OCI-LY3 (cell line): ENCODE data around the gene JMJD8.

ENCODE experiments used
- H2AFZ ChIP-seq: fragments of 200-600, 300-600 bp; shearing (Covaris generic); 2 replicates; pipeline ENCODE4 v1.6.0; 2014; ENCODE audit warnings: antibody characterized with exemption, low read depth, low read length
- H3K27ac ChIP-seq: fragments of 200-600, 300-600 bp; sonication (generic); 2 replicates; pipeline ENCODE4 v1.5.1; 2014; ENCODE audit warnings: mild to moderate bottlenecking, low read length, moderate library complexity, mixed read lengths
- H3K27me3 ChIP-seq: fragments of 200-600, 300-600 bp; sonication (generic); 2 replicates; pipeline ENCODE4 v1.6.1; 2014; ENCODE audit warnings: low read depth, low read length, mixed read lengths
- H3K36me3 ChIP-seq: fragments of 200-600, 300-600 bp; sonication (generic); replicated peaks from 2 replicates; pipeline ENCODE3; 2014; ENCODE audit warnings: low read depth, low read length, mixed read lengths
- H3K4me1 ChIP-seq: fragments of 300-600, 200-600 bp; sonication (generic); 2 replicates; pipeline ENCODE4 v1.6.1; 2014; ENCODE audit warnings: low read length, mixed read lengths
- H3K4me2 ChIP-seq: fragments of 200-600, 300-600 bp; sonication (generic); 2 replicates; pipeline ENCODE4 v1.6.1; 2014; ENCODE audit warnings: low read length, mixed read lengths
- H3K4me3 ChIP-seq: fragments of 300-600, 200-600 bp; sonication (generic); 2 replicates; pipeline ENCODE4 v1.5.1; 2014; ENCODE audit warnings: antibody characterized with exemption, mild to moderate bottlenecking, low read length, moderate library complexity
- H3K79me2 ChIP-seq: fragments of 300-600, 200-600 bp; shearing (Covaris generic); 2 replicates; pipeline ENCODE4 v1.6.1; 2014; ENCODE audit warnings: mild to moderate bottlenecking, low read length, mixed read lengths
- H3K9ac ChIP-seq: fragments of 300-600, 200-600 bp; shearing (Covaris generic); 2 replicates; pipeline ENCODE4 v1.6.0; 2014; ENCODE audit warnings: mild to moderate bottlenecking, low read length, moderate library complexity
- H3K9me3 ChIP-seq: fragments of 200-600, 300-600 bp; shearing (Covaris generic); 2 replicates; pipeline ENCODE4 v1.6.1; 2014; ENCODE audit warnings: low read length, mixed read lengths; ENCODE audit not compliant: insufficient read depth
- H4K20me1 ChIP-seq: fragments of 200-600, 300-600 bp; sonication (generic); 2 replicates; pipeline ENCODE4 v1.6.1; 2016; ENCODE audit warnings: low read length, mixed read lengths; ENCODE audit not compliant: insufficient read depth
- CTCF ChIP-seq: fragments of 200-600, 300-600 bp; sonication (generic); IDR thresholded peaks from 2 replicates; pipeline ENCODE4 v1.5.1; 2014; ENCODE audit warnings: antibody characterized with exemption, low read length, low read depth
- EZH2phosphoT487 ChIP-seq: fragments of 200-600 bp; shearing (Covaris generic); IDR thresholded peaks from 2 replicates; pipeline ENCODE4 v1.6.1; 2018; ENCODE audit warnings: antibody characterized with exemption, mixed run types, low read depth

The JMJD8 gene

GRCh38 chr16:681746-682427 lies 2.2 kb downstream of the JMJD8 start:
- peaks cover 24% of the 10 kb centered on the region for H3K36me3 ChIP-seq
- H4K20me1 ChIP-seq, result 0 out of 2 replicates have a peak, but pooled peaks cover 4% of the 10 kb centered on the region
- peak overlapping the region; percentile 94 for H3K4me2 ChIP-seq
- no peaks in the 10 kb centered on the region for H3K27me3 ChIP-seq
- H3K79me2 ChIP-seq, result peaks cover 37% of the 10 kb centered on the region
- no peak overlapping the region for H3K27ac ChIP-seq
- peaks cover 16% of the 10 kb centered on the region for H3K4me1 ChIP-seq
- H2AFZ ChIP-seq, result no peak overlapping the region
- H3K9ac ChIP-seq, result no peak overlapping the region
- no peaks in the 10 kb centered on the region for H3K9me3 ChIP-seq
- H3K4me3 ChIP-seq, result peak overlapping the region; percentile 95; the same call in 1 of the 2 replicates
- TF ChIP-seq CTCF (no peak), EZH2phosphoT487 (no peak)

GRCh38 chr16:680967-681745 lies 3.0 kb downstream of the JMJD8 start:
- TF ChIP-seq EZH2phosphoT487 (no peak), CTCF (peak; percentile 11; the same call in 1 of the 2 replicates)
- H3K4me2 ChIP-seq, result peak overlapping the region; percentile 94
- 0 out of 2 replicates have a peak, but pooled peaks cover 4% of the 10 kb centered on the region for H4K20me1 ChIP-seq
- H3K4me3 ChIP-seq, result peak overlapping the region; percentile 95
- peak overlapping the region; percentile 88 for H3K9ac ChIP-seq
- peaks cover 24% of the 10 kb centered on the region for H3K36me3 ChIP-seq
- peaks cover 37% of the 10 kb centered on the region for H3K79me2 ChIP-seq
- no peaks in the 10 kb centered on the region for H3K9me3 ChIP-seq
- H3K4me1 ChIP-seq, result peaks cover 16% of the 10 kb centered on the region
- H3K27me3 ChIP-seq, result no peaks in the 10 kb centered on the region
- H2AFZ ChIP-seq, result no peak overlapping the region
- H3K27ac ChIP-seq, result peak overlapping the region; percentile 81

- no peak for TF ChIP-seq EZH2phosphoT487
- no peak for TF ChIP-seq CTCF
Observed at GRCh38 chr16:680625-680945, 3.5 kb downstream of the JMJD8 start.

More at GRCh38 chr16:680625-680945, 3.5 kb downstream of the JMJD8 start:
- Histone ChIP-seq H3K9ac (peak overlapping the region; percentile 88), H3K27me3 (no peaks in the 10 kb centered on the region), H3K79me2 (peaks cover 37% of the 10 kb centered on the region), H3K36me3 (peaks cover 23% of the 10 kb centered on the region), H3K9me3 (no peaks in the 10 kb centered on the region), H3K4me1 (peaks cover 16% of the 10 kb centered on the region), H3K4me3 (peak overlapping the region; percentile 95), H3K27ac (peak overlapping the region; percentile 81), H2AFZ (no peak overlapping the region), H4K20me1 (0 out of 2 replicates have a peak, but pooled peaks cover 4% of the 10 kb centered on the region), H3K4me2 (peak overlapping the region; percentile 94)
